ENCODE results near the gene NPRL2.

- TF ChIP-seq, protein P1, sequence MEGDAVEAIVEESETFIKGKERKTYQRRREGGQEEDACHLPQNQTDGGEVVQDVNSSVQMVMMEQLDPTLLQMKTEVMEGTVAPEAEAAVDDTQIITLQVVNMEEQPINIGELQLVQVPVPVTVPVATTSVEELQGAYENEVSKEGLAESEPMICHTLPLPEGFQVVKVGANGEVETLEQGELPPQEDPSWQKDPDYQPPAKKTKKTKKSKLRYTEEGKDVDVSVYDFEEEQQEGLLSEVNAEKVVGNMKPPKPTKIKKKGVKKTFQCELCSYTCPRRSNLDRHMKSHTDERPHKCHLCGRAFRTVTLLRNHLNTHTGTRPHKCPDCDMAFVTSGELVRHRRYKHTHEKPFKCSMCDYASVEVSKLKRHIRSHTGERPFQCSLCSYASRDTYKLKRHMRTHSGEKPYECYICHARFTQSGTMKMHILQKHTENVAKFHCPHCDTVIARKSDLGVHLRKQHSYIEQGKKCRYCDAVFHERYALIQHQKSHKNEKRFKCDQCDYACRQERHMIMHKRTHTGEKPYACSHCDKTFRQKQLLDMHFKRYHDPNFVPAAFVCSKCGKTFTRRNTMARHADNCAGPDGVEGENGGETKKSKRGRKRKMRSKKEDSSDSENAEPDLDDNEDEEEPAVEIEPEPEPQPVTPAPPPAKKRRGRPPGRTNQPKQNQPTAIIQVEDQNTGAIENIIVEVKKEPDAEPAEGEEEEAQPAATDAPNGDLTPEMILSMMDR (IDR thresholded peaks at IDR 0.05) = no peak
- TF ChIP-seq SMAD4 (CRISPR knock-in tag; IDR thresholded peaks at IDR 0.05) (no peak), FOXJ3 (CRISPR knock-in tag; IDR thresholded peaks at IDR 0.05; ENCODE audit: borderline replicate concordance) (no peak), ESRRA (CRISPR knock-in tag; IDR thresholded peaks at IDR 0.05; ENCODE audit: borderline replicate concordance) (no peak), MYBL2 (CRISPR knock-in tag; IDR thresholded peaks at IDR 0.05) (no peak), ZNF317 (CRISPR knock-in tag; IDR thresholded peaks at IDR 0.05; ENCODE audit: borderline replicate concordance, low read depth) (no peak), CBFB (CRISPR knock-in tag; IDR thresholded peaks at IDR 0.05; ENCODE audit: low read depth) (no peak), FOXP1 (CRISPR knock-in tag; IDR thresholded peaks at IDR 0.05; ENCODE audit: borderline replicate concordance) (no peak), ZNF121 (CRISPR knock-in tag; IDR thresholded peaks at IDR 0.05) (no peak), SP1 (CRISPR knock-in tag; conservative IDR thresholded peaks at IDR 0.05) (no peak), CREB1 (CRISPR knock-in tag; IDR thresholded peaks at IDR 0.05) (no peak), RORB (CRISPR knock-in tag; IDR thresholded peaks at IDR 0.05) (no peak)
- TF ChIP-seq, protein P2, sequence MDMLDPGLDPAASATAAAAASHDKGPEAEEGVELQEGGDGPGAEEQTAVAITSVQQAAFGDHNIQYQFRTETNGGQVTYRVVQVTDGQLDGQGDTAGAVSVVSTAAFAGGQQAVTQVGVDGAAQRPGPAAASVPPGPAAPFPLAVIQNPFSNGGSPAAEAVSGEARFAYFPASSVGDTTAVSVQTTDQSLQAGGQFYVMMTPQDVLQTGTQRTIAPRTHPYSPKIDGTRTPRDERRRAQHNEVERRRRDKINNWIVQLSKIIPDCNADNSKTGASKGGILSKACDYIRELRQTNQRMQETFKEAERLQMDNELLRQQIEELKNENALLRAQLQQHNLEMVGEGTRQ (CRISPR knock-in tag; IDR thresholded peaks at IDR 0.05) = no peak
These were observed 11.0 kb downstream of the NPRL2 start for GRCh38 chr3:50339485-50340146.

All from WTC11 (cell line).